Muscle of back (tissue), 11 donors: ENCODE measurements around the gene TBR1. TPM values are rescaled to one million over a fixed set of nuclear protein-coding genes. Genes with fewer than 3 reads are reported as not detected.

Experiments
- DNase-seq, 3 donors: peaks; one replicate each; pipeline versions ENCODE4 v3.0.0 to v3.0.0-alpha.2; 2013
- polyA plus RNA-seq, 10 donors: library from polyadenylated mRNA; unstranded; fragments of 120-200 nt; gene quantifications; one replicate each; pipeline ENCODE4 v1.2.1, GENCODE V29; 2013; ENCODE audit not compliant: insufficient read length in 10 of 10

TBR1 gene
- polyA plus RNA-seq, 10 donors = 0.03 to 0.22 (median 0.07) TPM; not detected in 2

- DNase-seq = peak in 2 of 3 donors; percentile 33 to 73
Observed at GRCh38 chr2:161414042-161415033, 1.8 kb upstream of the TBR1 start.

- DNase-seq = peak in 1 of 3 donors; percentile 61
Observed at GRCh38 chr2:161415034-161415986, 787 bp upstream of the TBR1 start.

- DNase-seq = peak in 1 of 3 donors; percentile 44
Observed at GRCh38 chr2:161416708-161417437, 776 bp downstream of the TBR1 start.

GRCh38 chr2:161417438-161418274 is 1.6 kb downstream of the TBR1 start:
- peak in 1 of 3 donors; percentile 55 for DNase-seq

- no peak for DNase-seq
Observed at GRCh38 chr2:161418275-161418714, 2.2 kb downstream of the TBR1 start.

GRCh38 chr2:161418715-161419637 is 2.9 kb downstream of the TBR1 start:
- peak in 2 of 3 donors; percentile 21 to 76 for DNase-seq

GRCh38 chr2:161419638-161420190 is 3.6 kb downstream of the TBR1 start:
- peak in 1 of 3 donors; percentile 30 for DNase-seq

GRCh38 chr2:161420406-161421074 is 4.4 kb downstream of the TBR1 start:
- DNase-seq = peak in 1 of 3 donors; percentile 40

- DNase-seq = no peak
Observed at GRCh38 chr2:161421686-161422085, 5.6 kb downstream of the TBR1 start.

GRCh38 chr2:161422816-161423403 is 6.8 kb downstream of the TBR1 start:
- peak in 1 of 3 donors; percentile 50 for DNase-seq

- peak in 2 of 3 donors; percentile 34 to 77 for DNase-seq
Observed at GRCh38 chr2:161423421-161424393, 7.6 kb downstream of the TBR1 start.

GRCh38 chr2:161424394-161424769 is 8.3 kb downstream of the TBR1 start:
- DNase-seq = peak in 1 of 3 donors; percentile 64

- peak in 1 of 3 donors; percentile 68 for DNase-seq
Observed at GRCh38 chr2:161424891-161425727, 9.0 kb downstream of the TBR1 start.

GRCh38 chr2:161425728-161426454 is 9.8 kb downstream of the TBR1 start:
- peak in 1 of 3 donors; percentile 57 for DNase-seq

GRCh38 chr2:161426455-161426921 is 10.4 kb downstream of the TBR1 start:
- DNase-seq = peak in 1 of 3 donors; percentile 44
